Loucy (cell line): ENCODE results near the gene MYCT1.

Source experiments
- H2AFZ ChIP-seq: fragments of 200-600 bp; sonication (generic); 2 replicates; pipeline ENCODE4 v1.6.0; 2016; ENCODE audit warnings: antibody characterized with exemption, mild to moderate bottlenecking, low read length, moderate library complexity
- H3F3A ChIP-seq: fragments of 200-600 bp; 2 replicates; pipeline ENCODE4 v1.6.0; 2016; ENCODE audit warnings: antibody characterized with exemption, low read depth, mild to moderate bottlenecking
- H3K27me3 ChIP-seq: fragments of 200-600 bp; sonication (generic); 2 replicates; pipeline ENCODE4 v1.6.1; 2014; ENCODE audit warnings: low read length, mild to moderate bottlenecking; ENCODE audit not compliant: insufficient read depth, poor library complexity, severe bottlenecking
- H3K36me3 ChIP-seq: fragments of 200-600 bp; sonication (generic); 2 replicates; pipeline ENCODE4 v1.6.1; 2016; ENCODE audit warnings: low read length; ENCODE audit not compliant: insufficient read depth
- H3K4me1 ChIP-seq: fragments of 200-600 bp; sonication (generic); 2 replicates; pipeline ENCODE4 v1.5.1; 2014; ENCODE audit warnings: low read length, mild to moderate bottlenecking; ENCODE audit not compliant: insufficient read depth, poor library complexity, severe bottlenecking
- H3K4me2 ChIP-seq: fragments of 200-600 bp; sonication (generic); 2 replicates; pipeline ENCODE4 v1.6.0; 2014; ENCODE audit warnings: antibody characterized with exemption, low read length, low read depth, mild to moderate bottlenecking; ENCODE audit not compliant: poor library complexity, severe bottlenecking
- H3K4me3 ChIP-seq: fragments of 200-600 bp; sonication (generic); 2 replicates; pipeline ENCODE4 v1.5.1; 2014; ENCODE audit warnings: low read length, mild to moderate bottlenecking, mixed read lengths; ENCODE audit not compliant: poor library complexity, severe bottlenecking
- H3K79me2 ChIP-seq: fragments of 200-600 bp; sonication (generic); 2 replicates; pipeline ENCODE4 v1.6.1; 2014; ENCODE audit warnings: low read length; ENCODE audit not compliant: insufficient read depth
- H3K9ac ChIP-seq: fragments of 200-600 bp; sonication (generic); 2 replicates; pipeline ENCODE4 v1.6.0; 2014; ENCODE audit warnings: mild to moderate bottlenecking, low read depth, low read length, moderate library complexity; ENCODE audit not compliant: poor library complexity, severe bottlenecking
- H3K9me2 ChIP-seq: fragments of 200-600 bp; sonication (generic); replicated peaks from 2 replicates; pipeline ENCODE4 v1.6.1; 2016; ENCODE audit warnings: low read depth, low read length, mixed read lengths
- H3K9me3 ChIP-seq: fragments of 200-600 bp; sonication (generic); 2 replicates; pipeline ENCODE4 v1.6.1; 2014; ENCODE audit warnings: mild to moderate bottlenecking, antibody characterized with exemption, low read length, low read depth; ENCODE audit not compliant: insufficient read depth
- H4K20me1 ChIP-seq: fragments of 200-600 bp; sonication (generic); 2 replicates; pipeline ENCODE4 v1.6.0; 2014; ENCODE audit warnings: antibody characterized with exemption, low read length, mild to moderate bottlenecking; ENCODE audit not compliant: insufficient read depth, poor library complexity, severe bottlenecking
- CTCF ChIP-seq: fragments of 200-600 bp; sonication (generic); conservative IDR thresholded peaks from 2 replicates; pipeline ENCODE4 v1.5.1; 2014; ENCODE audit warnings: mild to moderate bottlenecking, antibody characterized with exemption, low read length
- EZH2phosphoT487 ChIP-seq: fragments of 200-600 bp; IDR thresholded peaks from 2 replicates; pipeline ENCODE4 v1.6.1; 2018; ENCODE audit warnings: antibody characterized with exemption, mild to moderate bottlenecking, moderate library complexity, borderline replicate concordance

MYCT1 gene

DNA sequence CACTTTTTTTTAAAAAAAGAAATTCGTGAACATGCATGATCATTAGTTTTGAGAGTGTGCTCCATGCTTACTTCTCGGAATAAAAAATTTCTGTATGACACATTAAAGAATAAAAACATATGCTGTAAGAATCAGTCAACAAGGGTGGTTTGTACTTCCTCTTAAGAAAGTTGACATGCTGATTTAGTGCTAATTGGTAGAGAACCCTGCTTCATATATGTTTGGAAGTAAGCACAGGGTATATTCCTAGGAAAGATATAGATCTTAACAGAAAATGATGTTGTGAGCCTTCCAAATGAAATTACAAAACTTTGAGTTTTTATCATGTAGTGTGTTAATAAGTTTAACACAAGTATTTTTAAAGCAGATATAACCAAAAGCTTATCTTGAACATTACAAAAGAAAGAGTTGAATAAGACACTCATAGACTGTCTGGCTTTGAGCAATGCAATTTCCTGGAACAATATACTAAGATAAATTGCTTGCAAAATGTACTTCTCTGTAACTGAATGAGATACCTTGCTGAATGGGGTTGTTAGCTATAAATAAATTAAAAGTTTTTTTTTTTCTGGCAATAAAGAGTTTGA, 39.1 kb downstream of the MYCT1 start:
- Histone ChIP-seq H3K9me2 (no peaks in the 10 kb centered on the region), H3K27me3 (no peaks in the 10 kb centered on the region), H3K36me3 (no peaks in the 10 kb centered on the region), H3F3A (no peaks in the 10 kb centered on the region), H3K9ac (no peak overlapping the region), H4K20me1 (no peaks in the 10 kb centered on the region), H2AFZ (no peak overlapping the region), H3K9me3 (no peaks in the 10 kb centered on the region), H3K79me2 (no peaks in the 10 kb centered on the region), H3K4me1 (no peaks in the 10 kb centered on the region), H3K4me3 (no peak overlapping the region), H3K4me2 (no peak overlapping the region)
- no peak for TF ChIP-seq EZH2phosphoT487
- TF ChIP-seq CTCF, result no peak

GRCh38 chr6:152745509-152746171, 47.9 kb downstream of the MYCT1 start:
- H3K4me2 ChIP-seq, result no peak overlapping the region
- no peak overlapping the region for H2AFZ ChIP-seq
- no peak overlapping the region for H3K4me3 ChIP-seq
- no peaks in the 10 kb centered on the region for H4K20me1 ChIP-seq
- TF ChIP-seq CTCF, result no peak
- TF ChIP-seq EZH2phosphoT487, result no peak
- no peaks in the 10 kb centered on the region for H3K36me3 ChIP-seq
- H3K4me1 ChIP-seq, result no peaks in the 10 kb centered on the region
- no peak overlapping the region for H3K9ac ChIP-seq
- H3K9me3 ChIP-seq, result no peaks in the 10 kb centered on the region
- H3K9me2 ChIP-seq, result no peaks in the 10 kb centered on the region
- no peaks in the 10 kb centered on the region for H3F3A ChIP-seq
- no peaks in the 10 kb centered on the region for H3K27me3 ChIP-seq
- H3K79me2 ChIP-seq, result no peaks in the 10 kb centered on the region

DNA sequence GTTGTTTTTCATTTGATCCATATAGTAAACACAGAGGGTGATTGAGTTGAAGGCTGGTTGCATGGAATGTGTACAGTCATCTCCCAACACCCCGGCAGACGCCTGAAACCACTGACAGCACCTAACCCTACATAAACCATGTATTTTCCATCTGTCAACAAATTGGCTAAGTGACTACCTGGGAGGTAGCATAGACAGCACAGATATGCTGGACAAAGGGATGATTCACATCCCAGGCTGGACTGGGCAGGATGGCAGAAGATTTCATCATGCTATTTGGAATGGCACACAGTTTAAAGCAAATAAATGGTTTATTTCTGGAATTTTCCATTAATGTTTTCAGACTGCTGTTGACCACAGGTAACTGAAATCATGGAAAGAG, 48.5 kb downstream of the MYCT1 start:
- Histone ChIP-seq H3K9ac (no peak overlapping the region), H3K4me1 (no peaks in the 10 kb centered on the region), H3K79me2 (no peaks in the 10 kb centered on the region), H3K4me3 (no peak overlapping the region), H4K20me1 (no peaks in the 10 kb centered on the region), H3K27me3 (no peaks in the 10 kb centered on the region), H3F3A (no peaks in the 10 kb centered on the region), H2AFZ (no peak overlapping the region), H3K36me3 (no peaks in the 10 kb centered on the region), H3K9me3 (no peaks in the 10 kb centered on the region), H3K9me2 (no peaks in the 10 kb centered on the region), H3K4me2 (no peak overlapping the region)
- TF ChIP-seq CTCF (no peak), EZH2phosphoT487 (no peak)
